Measurements from ENCODE around the gene KIAA1586.

KIAA1586 gene

GRCh38 chr6:57075092-57075491 is 28.6 kb downstream of the KIAA1586 start:
- TF ChIP-seq SPI1 (IDR thresholded peaks at IDR 0.05; ENCODE audit: borderline replicate concordance, low read depth) (no peak), POLR2AphosphoS5 (IDR thresholded peaks at IDR 0.05; ENCODE audit: low read depth) (no peak), GABPA (IDR thresholded peaks at IDR 0.05; ENCODE audit: low read depth) (no peak)
- Histone ChIP-seq H3K27ac (replicated peaks) (no peak overlapping the region), H3K4me3 (replicated peaks; ENCODE audit: insufficient read depth, low read length) (no peak overlapping the region), H3K27me3 (ENCODE audit: insufficient read depth, poor library complexity, severe bottlenecking) (no peaks in the 10 kb centered on the region)
- DNase-seq (ENCODE audit: low read depth in 1 of 2, low spot score in 1 of 2), result no peak

- DNase-seq (ENCODE audit: low read depth in 1 of 2, low spot score in 1 of 2), result no peak
- TF ChIP-seq CTCF (IDR thresholded peaks at IDR 0.05; ENCODE audit: insufficient read depth, low read length), result no peak
- TF ChIP-seq GABPA (IDR thresholded peaks at IDR 0.05; ENCODE audit: low read depth), result no peak
- no peak for TF ChIP-seq SPI1 (IDR thresholded peaks at IDR 0.05; ENCODE audit: borderline replicate concordance, low read depth)
- no peak for TF ChIP-seq POLR2AphosphoS5 (IDR thresholded peaks at IDR 0.05; ENCODE audit: low read depth)
- no peak for TF ChIP-seq REST (IDR thresholded peaks at IDR 0.05; ENCODE audit: insufficient replicate concordance, low read depth)
Observed at GRCh38 chr6:57078531-57079207, 32.2 kb downstream of the KIAA1586 start.

GRCh38 chr6:57085471-57085870 is 39.0 kb downstream of the KIAA1586 start:
- Histone ChIP-seq H3K4me3 (replicated peaks; ENCODE audit: insufficient read depth, low read length) (no peak overlapping the region), H3K27ac (replicated peaks) (no peak overlapping the region), H3K27me3 (ENCODE audit: insufficient read depth, poor library complexity, severe bottlenecking) (no peaks in the 10 kb centered on the region)
- TF ChIP-seq CTCF (IDR thresholded peaks at IDR 0.05; ENCODE audit: insufficient read depth, low read length), result no peak
- no peak for TF ChIP-seq SPI1 (IDR thresholded peaks at IDR 0.05; ENCODE audit: borderline replicate concordance, low read depth)
- TF ChIP-seq GABPA (IDR thresholded peaks at IDR 0.05; ENCODE audit: low read depth), result no peak
- TF ChIP-seq POLR2AphosphoS5 (IDR thresholded peaks at IDR 0.05; ENCODE audit: low read depth), result no peak
- no peak for TF ChIP-seq REST (IDR thresholded peaks at IDR 0.05; ENCODE audit: insufficient replicate concordance, low read depth)
- no peak for DNase-seq (ENCODE audit: low read depth in 1 of 2, low spot score in 1 of 2)

More at GRCh38 chr6:57078531-57079207, 32.2 kb downstream of the KIAA1586 start:
- no peak overlapping the region for H3K27ac ChIP-seq (replicated peaks)
- no peak overlapping the region for H3K4me3 ChIP-seq (replicated peaks; ENCODE audit: insufficient read depth, low read length)
- no peaks in the 10 kb centered on the region for H3K27me3 ChIP-seq (ENCODE audit: insufficient read depth, poor library complexity, severe bottlenecking)

GRCh38 chr6:57086843-57087242 is 40.4 kb downstream of the KIAA1586 start:
- no peak overlapping the region for H3K4me3 ChIP-seq (replicated peaks; ENCODE audit: insufficient read depth, low read length)
- no peak for DNase-seq (ENCODE audit: low read depth in 1 of 2, low spot score in 1 of 2)
- no peak overlapping the region for H3K27ac ChIP-seq (replicated peaks)
- TF ChIP-seq GABPA (IDR thresholded peaks at IDR 0.05; ENCODE audit: low read depth) (no peak), SPI1 (IDR thresholded peaks at IDR 0.05; ENCODE audit: borderline replicate concordance, low read depth) (no peak), REST (IDR thresholded peaks at IDR 0.05; ENCODE audit: insufficient replicate concordance, low read depth) (no peak), POLR2AphosphoS5 (IDR thresholded peaks at IDR 0.05; ENCODE audit: low read depth) (no peak), CTCF (IDR thresholded peaks at IDR 0.05; ENCODE audit: insufficient read depth, low read length) (no peak)
- H3K27me3 ChIP-seq (ENCODE audit: insufficient read depth, poor library complexity, severe bottlenecking), result no peaks in the 10 kb centered on the region

Data from HL-60 (cell line).